IPS-15b (cell line): ENCODE results near the gene PLCD1.
"Not testable (repeated sequence)": the region's sequence is repeated elsewhere in the genome, so short reads cannot be mapped to it uniquely, and the experiment has no call there.

ENCODE experiments used
- H3K27me3 ChIP-seq: one replicate; pipeline ENCODE4 v1.6.1; 2013; ENCODE audit warnings: low read length; ENCODE audit not compliant: control insufficient read depth, insufficient read depth
- H3K36me3 ChIP-seq: one replicate; pipeline ENCODE4 v1.6.1; 2013; ENCODE audit warnings: low read length; ENCODE audit not compliant: control insufficient read depth, insufficient read depth
- H3K4me1 ChIP-seq: one replicate; pipeline ENCODE4 v1.6.1; 2013; ENCODE audit warnings: mild to moderate bottlenecking, low read length; ENCODE audit not compliant: control insufficient read depth, insufficient read depth
- H3K4me3 ChIP-seq: one replicate; pipeline ENCODE4 v1.5.1; 2013; ENCODE audit warnings: low read depth, low read length
- H3K9ac ChIP-seq: one replicate; pipeline ENCODE4 v1.6.1; 2013; ENCODE audit warnings: low read depth, mild to moderate bottlenecking, low read length
- H3K9me3 ChIP-seq: one replicate; pipeline ENCODE4 v1.6.1; 2013; ENCODE audit warnings: mild to moderate bottlenecking, low read length; ENCODE audit not compliant: control insufficient read depth, insufficient read depth

The PLCD1 gene

GRCh38 chr3:38034335-38034734, 4.9 kb upstream of the PLCD1 start:
- not testable (repeated sequence) for H3K9me3 ChIP-seq, H3K9ac ChIP-seq, H3K36me3 ChIP-seq, H3K4me3 ChIP-seq, H3K4me1 ChIP-seq
- peaks cover 41% of the 10 kb centered on the region for H3K27me3 ChIP-seq

DNA sequence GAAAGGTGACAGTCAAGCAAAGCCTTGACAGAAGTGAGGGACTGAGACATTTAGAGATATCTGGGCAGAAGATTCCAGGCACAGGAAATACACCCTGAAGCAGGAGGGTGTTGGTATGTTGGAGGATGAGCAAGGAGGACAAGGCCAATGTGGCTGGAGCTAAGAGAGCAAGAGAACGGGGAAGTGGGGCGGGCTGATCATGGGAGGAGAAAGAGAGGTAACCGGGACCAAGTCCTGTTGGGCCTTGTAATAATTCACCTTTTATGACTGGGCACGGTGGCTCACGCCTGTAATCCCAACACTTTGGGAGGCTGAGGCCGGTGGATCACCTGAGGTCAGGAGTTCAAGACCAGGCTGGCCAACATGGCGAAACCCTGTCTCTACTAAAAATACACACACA, 4.1 kb upstream of the PLCD1 start:
- H3K4me1 ChIP-seq, H3K9me3 ChIP-seq, H3K36me3 ChIP-seq, H3K9ac ChIP-seq, H3K4me3 ChIP-seq: not testable (repeated sequence)
- peaks cover 38% of the 10 kb centered on the region for H3K27me3 ChIP-seq

DNA sequence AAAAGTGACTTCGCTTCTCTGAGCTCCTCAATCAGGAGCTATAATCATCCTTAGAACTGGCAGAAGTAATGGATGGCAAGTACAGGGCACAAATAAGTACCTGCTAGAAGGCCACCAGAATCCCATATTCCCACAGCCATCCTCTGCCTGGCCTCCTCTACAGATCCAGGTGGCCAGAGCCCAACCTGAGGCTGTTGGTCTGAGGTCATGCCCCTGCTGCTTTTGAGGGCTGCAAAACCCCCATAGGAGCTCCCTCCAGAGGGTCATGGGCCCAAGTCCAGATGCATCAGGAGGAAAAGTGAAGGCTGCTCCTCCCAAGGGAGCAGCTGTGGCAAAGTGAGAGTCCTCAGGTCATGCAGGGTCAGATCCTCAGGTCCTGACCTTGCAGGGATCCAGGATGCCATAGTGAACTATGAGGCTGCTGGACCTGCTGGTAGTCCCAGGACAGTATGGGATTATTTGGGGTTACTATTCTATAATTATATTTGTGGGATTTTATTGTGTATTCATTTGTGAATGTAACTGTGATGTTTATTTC, 3.0 kb upstream of the PLCD1 start:
- no peaks in the 10 kb centered on the region for H3K9me3 ChIP-seq
- peaks cover 5% of the 10 kb centered on the region for H3K4me1 ChIP-seq
- no peak overlapping the region for H3K4me3 ChIP-seq
- H3K27me3 ChIP-seq = peaks cover 45% of the 10 kb centered on the region
- H3K36me3 ChIP-seq = no peaks in the 10 kb centered on the region
- no peak overlapping the region for H3K9ac ChIP-seq

DNA sequence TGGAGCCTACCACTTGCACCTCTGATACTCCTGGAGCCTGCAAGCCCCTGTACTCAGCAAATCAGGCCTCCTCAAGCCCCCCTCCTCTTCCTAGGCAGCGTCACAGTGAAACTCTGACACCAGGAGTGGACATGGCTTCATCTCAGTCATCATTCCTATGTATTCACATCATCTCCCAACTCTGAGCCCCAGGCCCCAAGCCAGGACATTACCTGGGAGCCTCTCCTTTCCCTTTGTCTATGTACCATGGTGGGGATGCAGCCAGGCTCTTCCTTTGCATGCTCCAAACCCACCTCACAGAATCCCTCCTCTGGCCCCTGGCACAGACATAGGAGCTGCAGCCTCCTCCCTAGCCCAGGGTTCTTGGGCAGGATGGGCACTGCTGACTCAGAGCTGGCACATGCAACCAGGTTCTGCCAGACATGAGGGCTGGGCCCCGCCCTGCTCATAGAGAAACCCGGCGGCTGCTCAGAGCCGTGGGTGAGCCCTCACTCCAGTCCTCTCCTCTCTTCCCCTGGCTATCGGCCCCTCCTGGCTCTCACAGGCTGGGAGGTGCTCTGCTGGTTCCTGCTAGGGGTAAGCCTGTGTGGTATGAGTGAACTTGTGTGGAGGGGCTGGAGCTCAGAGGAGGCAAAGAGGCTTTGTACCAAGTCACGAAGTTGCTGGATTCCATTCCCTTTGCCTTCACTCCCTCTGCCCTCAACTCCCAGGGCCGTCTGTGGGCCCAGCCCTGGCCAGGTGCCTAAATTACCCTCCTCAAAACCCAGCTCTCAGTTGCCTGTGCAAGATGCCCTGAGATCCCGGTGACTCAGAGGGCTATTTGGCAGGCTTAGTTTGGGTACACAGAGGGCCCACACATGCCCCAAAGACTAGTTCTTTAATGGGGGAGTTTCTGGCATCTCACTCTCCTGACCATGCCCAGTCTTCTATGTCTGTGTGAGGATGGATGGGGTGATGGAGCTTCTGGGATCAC, 1.9 kb upstream of the PLCD1 start:
- no peak overlapping the region for H3K9ac ChIP-seq
- no peak overlapping the region for H3K4me3 ChIP-seq
- peaks cover 2% of the 10 kb centered on the region for H3K4me1 ChIP-seq
- H3K9me3 ChIP-seq = no peaks in the 10 kb centered on the region
- H3K27me3 ChIP-seq = peaks cover 56% of the 10 kb centered on the region
- no peaks in the 10 kb centered on the region for H3K36me3 ChIP-seq

DNA sequence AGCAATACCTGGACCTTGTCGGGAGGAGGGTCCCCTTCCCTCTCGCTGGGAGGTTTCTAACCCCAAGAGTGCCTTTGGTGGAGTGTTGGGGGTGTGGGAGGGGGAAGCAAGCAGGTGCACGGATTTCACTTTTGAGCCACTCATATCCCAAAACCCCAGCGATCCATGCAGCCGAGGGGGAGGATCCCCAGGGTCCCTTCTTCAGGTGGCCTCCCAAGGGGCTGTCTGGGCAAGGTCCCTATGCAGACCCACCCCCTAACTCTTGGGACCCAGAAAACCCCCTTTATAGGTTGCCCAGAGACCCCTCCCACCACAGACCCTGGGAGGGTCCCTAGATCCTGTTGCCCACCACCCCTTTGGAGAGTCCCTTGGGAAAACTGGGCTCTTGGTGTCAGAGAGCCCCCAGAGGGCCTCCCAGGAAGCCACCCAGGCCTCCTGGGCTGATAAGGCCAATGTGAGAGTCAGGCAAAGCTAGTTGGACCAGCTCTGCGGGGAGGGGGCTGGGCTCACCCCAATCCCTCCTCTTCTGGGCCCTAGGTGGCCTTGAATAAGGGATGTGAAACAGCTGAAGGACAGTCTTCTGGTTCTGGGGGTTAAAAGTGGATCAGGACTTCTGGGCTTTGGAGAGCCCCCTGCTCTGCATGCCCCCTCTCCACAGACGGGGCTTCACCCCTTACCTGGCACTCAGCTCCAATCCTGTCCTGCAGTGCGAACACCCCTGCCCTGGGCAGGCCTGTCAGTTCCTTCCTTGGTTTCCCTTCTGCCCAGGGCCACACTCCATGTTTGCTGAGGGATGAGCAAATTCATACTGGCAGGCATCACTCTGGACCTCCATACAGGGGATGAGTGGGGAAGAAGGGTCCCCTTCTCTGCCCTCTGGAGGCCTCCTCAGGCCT, 932 bp upstream of the PLCD1 start:
- Histone ChIP-seq H3K4me1 (peaks cover 5% of the 10 kb centered on the region), H3K9me3 (no peaks in the 10 kb centered on the region), H3K4me3 (peak overlapping the region; percentile 73), H3K27me3 (peaks cover 65% of the 10 kb centered on the region), H3K36me3 (no peaks in the 10 kb centered on the region), H3K9ac (peak overlapping the region; percentile 47)

- Histone ChIP-seq H3K9ac (no peak overlapping the region), H3K4me3 (peak overlapping the region; percentile 82), H3K4me1 (peaks cover 5% of the 10 kb centered on the region), H3K9me3 (no peaks in the 10 kb centered on the region), H3K27me3 (peaks cover 66% of the 10 kb centered on the region), H3K36me3 (no peaks in the 10 kb centered on the region)
Measured at GRCh38 chr3:38028621-38029361, 651 bp downstream of the PLCD1 start.

DNA sequence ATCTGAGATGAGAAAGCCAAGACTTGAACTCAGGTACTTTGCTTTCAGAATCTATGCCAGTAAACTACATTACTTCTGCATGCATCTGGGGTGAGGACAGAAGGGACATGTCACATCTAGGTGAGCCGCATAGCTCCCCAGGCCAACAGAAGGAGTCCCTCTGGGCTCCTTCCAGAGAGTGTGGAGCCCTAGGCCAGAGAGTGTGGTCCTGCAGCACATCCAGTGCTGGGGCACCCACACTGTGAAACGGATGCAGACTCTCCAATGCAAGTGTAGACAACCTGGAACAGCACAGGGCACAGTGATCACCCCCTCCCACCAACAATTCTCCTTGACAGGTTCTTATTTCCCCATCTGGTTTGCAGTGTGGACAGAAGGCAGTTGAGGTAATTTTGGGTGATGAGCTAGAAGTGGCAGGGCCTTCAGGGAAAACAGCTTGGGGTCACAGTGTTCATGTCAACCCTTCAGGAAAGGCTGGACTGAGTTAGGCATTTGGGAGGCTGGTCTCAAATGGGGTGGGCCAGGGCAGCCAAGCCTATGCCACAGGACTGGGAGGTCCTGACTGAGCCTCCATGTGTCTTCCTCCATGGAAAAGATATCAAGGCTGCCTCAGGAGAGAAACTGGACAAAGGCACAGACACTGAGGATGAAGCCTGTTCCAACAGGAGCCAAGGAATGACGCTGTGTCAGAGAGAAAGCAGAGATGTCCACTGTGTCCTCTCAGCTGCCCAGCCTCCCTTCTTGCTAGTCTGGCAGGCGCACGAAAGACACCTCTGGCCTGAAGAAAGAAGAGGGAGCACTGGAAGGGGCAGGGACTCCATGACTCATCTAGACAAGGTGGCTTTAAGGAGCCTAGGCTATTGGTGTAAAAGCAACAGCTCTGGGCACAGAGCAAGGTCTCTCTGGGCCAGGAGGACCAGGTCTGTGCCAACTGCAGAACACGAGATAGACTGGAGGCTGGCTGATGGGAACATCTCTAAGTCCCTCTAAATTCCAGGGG, 1.7 kb downstream of the PLCD1 start:
- peak overlapping the region; percentile 82 for H3K4me3 ChIP-seq

GRCh38 chr3:38026856-38027255, 2.6 kb downstream of the PLCD1 start:
- H3K27me3 ChIP-seq = peaks cover 61% of the 10 kb centered on the region
- H3K9ac ChIP-seq = no peak overlapping the region
- no peak overlapping the region for H3K4me3 ChIP-seq
- H3K36me3 ChIP-seq = no peaks in the 10 kb centered on the region
- H3K4me1 ChIP-seq = peaks cover 5% of the 10 kb centered on the region
- no peaks in the 10 kb centered on the region for H3K9me3 ChIP-seq

More for the DNA sequence above, 1.7 kb downstream of the PLCD1 start:
- H3K4me1 ChIP-seq = peaks cover 5% of the 10 kb centered on the region
- no peaks in the 10 kb centered on the region for H3K9me3 ChIP-seq
- H3K36me3 ChIP-seq = no peaks in the 10 kb centered on the region
- H3K9ac ChIP-seq = no peak overlapping the region
- peaks cover 70% of the 10 kb centered on the region for H3K27me3 ChIP-seq

GRCh38 chr3:38022896-38023709, 6.3 kb downstream of the PLCD1 start:
- no peak overlapping the region for H3K9ac ChIP-seq
- H3K27me3 ChIP-seq = peaks cover 32% of the 10 kb centered on the region
- H3K4me3 ChIP-seq = peak overlapping the region; percentile 88
- peaks cover 3% of the 10 kb centered on the region for H3K4me1 ChIP-seq
- peaks cover 2% of the 10 kb centered on the region for H3K36me3 ChIP-seq
- H3K9me3 ChIP-seq = no peaks in the 10 kb centered on the region

- Histone ChIP-seq H3K9me3 (no peaks in the 10 kb centered on the region), H3K4me3 (no peak overlapping the region), H3K9ac (no peak overlapping the region), H3K4me1 (peaks cover 3% of the 10 kb centered on the region), H3K36me3 (peaks cover 2% of the 10 kb centered on the region), H3K27me3 (peaks cover 24% of the 10 kb centered on the region)
Measured at GRCh38 chr3:38022301-38022700, 7.1 kb downstream of the PLCD1 start.
